TTC549 (cell line): Measurements from ENCODE around the gene ERFE.
"Not testable (repeated sequence)": the region's sequence is repeated elsewhere in the genome, so short reads cannot be mapped to it uniquely, and the experiment has no call there.

Experiments used
- FAIRE-seq: peaks from 2 replicates; lab custom pipeline; 2012; peaks lifted over from hg19 to GRCh38; lab: Jason Lieb, UNC

The ERFE gene

GRCh38 chr2:238170386-238171071 lies 11.8 kb downstream of the ERFE start:
- no peak for FAIRE-seq

GRCh38 chr2:238171072-238171431 lies 12.3 kb downstream of the ERFE start:
- not testable (repeated sequence) for FAIRE-seq

- no peak for FAIRE-seq
Observed at GRCh38 chr2:238171575-238172187, 12.9 kb downstream of the ERFE start.

- FAIRE-seq = no peak
Observed at GRCh38 chr2:238172439-238172838, 13.7 kb downstream of the ERFE start.

- no peak for FAIRE-seq
Observed at GRCh38 chr2:238173692-238174091, 14.9 kb downstream of the ERFE start.

GRCh38 chr2:238174291-238174690 lies 15.5 kb downstream of the ERFE start:
- FAIRE-seq = no peak

- FAIRE-seq = no peak
Observed at GRCh38 chr2:238174701-238175100, 15.9 kb downstream of the ERFE start.

GRCh38 chr2:238176613-238177012 lies 17.8 kb downstream of the ERFE start:
- no peak for FAIRE-seq

- no peak for FAIRE-seq
Observed at GRCh38 chr2:238180554-238180953, 21.8 kb downstream of the ERFE start.

GRCh38 chr2:238182362-238182761 lies 23.6 kb downstream of the ERFE start:
- FAIRE-seq = no peak

- FAIRE-seq = no peak
Observed at GRCh38 chr2:238183821-238184220, 25.1 kb downstream of the ERFE start.

- no peak for FAIRE-seq
Observed at GRCh38 chr2:238187618-238188548, 29.1 kb downstream of the ERFE start.

- no peak for FAIRE-seq
Observed at GRCh38 chr2:238190445-238190844, 31.7 kb downstream of the ERFE start.

GRCh38 chr2:238202326-238203093 lies 43.7 kb downstream of the ERFE start:
- no peak for FAIRE-seq

- FAIRE-seq = no peak
Observed at GRCh38 chr2:238203094-238203972, 44.6 kb downstream of the ERFE start, which contains the start of gene ILKAP. ILKAP (minus strand) TSS chr2:238203695; CDS start chr2:238203553, 142 bp downstream.

- no peak for FAIRE-seq
Observed at GRCh38 chr2:238203973-238204683, 45.4 kb downstream of the ERFE start.

GRCh38 chr2:238207006-238207405 lies 48.2 kb downstream of the ERFE start:
- no peak for FAIRE-seq

- FAIRE-seq = no peak
Observed at GRCh38 chr2:238216651-238217184, 57.9 kb downstream of the ERFE start.
